HG02678 (cell line): ENCODE measurements around the gene SPHK1.

Experiments used
- ATAC-seq: cut with Tn5 transposase; IDR thresholded peaks from one replicate; pipeline ENCODE4 v1.9.1; 2021; ENCODE audit warnings: mild to moderate bottlenecking, moderate library complexity; ENCODE audit not compliant: unreplicated experiment

Gene SPHK1

DNA sequence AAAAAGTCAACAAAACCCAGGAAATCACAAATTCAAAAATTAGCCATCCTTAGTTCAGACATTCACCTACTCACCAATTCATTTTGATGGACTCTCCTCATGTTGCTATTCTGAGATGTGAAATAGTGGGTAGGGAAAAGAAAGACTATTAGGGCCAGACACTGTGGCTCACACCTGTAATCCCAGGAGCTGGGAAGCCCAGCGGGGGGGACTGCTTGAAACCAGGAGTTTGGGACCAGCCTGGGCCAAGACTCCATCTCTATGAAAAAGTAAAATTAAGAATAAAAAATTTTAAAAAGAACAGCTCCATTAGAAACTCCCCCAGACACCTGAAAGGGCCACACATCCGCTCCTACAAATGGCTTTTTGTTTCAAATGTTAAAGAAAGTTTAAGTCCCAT lies 47.1 kb downstream of the SPHK1 start:
- ATAC-seq: no peak

DNA sequence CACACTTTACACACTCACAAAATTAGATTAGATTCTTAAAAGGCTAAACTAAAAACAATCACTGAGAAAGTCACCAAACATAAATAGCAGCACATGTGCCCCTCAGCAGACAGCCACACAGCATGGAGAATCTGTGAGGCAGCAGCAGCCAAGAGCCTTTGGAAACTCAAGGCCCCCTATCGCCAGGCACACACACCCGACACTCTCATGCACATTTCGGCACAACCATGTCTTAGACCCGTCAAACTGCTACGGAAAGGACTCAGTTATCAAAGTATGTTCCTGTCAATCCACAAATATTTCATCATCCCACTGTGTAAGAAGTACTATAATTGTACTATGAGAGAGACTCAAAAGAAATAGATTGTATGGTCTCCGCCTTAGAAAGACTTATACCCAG lies 47.6 kb downstream of the SPHK1 start:
- ATAC-seq: no peak

DNA sequence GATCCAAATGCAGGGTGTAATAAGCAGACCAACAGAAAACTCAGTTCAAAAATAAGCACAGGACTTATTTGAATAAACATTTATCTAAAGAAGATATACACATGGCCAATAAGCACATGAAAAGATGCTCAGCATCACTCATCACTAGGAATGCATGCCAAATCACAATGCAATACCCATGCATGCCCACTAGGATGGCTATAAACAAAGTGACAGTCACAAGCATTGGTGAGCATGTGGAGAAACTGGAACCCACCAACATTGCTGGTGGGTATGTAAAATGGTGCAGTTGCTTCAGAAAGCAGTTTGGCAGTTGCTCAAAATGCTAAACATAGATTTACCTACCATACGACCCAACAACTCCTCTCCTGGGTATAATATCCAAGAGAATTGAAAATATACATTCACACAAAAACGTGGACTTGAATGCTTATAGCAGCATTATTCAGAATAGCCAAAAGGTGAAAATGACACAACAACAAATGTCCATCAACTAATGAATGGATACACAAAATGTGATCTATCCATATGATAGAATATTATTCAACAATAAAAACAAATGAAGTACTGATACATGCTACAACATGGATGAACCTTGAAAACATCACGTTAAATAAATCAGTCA lies 48.4 kb downstream of the SPHK1 start:
- ATAC-seq: no peak

DNA sequence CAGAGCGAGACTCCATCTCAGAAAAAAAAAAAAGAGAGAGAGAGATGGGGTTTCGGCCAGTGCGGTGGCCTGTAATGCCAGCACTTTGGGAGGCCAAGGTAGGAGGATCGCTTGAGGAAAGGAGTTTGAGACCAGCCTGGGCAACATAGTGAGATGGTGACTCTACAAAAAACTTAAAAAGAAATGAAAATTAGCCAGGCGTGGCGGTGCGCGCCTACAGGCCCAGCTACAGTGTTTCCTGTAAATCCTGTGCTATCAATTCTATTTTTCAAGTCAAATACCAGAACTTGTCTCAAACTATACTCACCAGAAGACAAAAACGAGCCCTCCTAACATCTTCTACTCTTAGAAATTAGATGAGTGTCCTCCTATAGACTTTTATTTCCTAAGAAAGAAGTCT lies 49.3 kb downstream of the SPHK1 start:
- no peak for ATAC-seq

DNA sequence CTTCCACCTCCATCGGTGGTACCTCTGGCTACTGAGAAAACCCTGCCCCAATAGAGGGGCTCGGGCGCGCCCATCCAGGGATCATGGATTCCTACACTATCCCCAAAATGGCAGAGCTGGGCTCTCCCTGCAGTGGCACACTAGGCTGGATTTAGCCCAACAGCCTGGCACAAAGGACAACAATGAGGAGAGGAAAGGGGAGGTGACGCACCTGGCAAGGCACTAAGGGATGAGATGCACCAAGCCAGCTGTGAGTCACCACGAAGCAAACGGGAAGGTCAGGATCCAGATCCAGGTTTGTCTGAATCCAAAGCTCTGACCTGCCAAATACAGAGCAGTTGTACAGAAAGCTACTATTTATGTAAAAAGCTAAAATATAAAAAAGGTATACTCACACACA lies 50.5 kb downstream of the SPHK1 start:
- ATAC-seq: no peak

DNA sequence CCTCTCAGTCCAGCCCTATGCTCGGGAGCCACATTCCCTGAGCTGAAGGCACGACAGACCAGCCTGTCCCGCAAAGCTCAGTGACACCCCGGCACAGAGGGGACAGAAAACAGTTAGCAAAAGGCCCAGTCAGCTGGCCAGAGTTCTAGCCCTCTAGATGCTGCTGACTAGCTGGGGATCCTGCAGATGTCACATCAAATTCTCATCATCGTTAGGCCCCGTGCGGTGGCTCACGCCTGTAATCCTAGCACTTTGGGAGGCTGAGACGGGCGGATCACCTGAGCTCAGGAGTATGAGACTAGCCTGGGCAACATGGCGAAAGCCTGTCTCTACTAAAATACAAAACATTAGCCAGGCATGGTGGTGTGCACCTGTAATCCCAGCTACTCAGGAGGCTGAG lies 51.3 kb downstream of the SPHK1 start:
- ATAC-seq: no peak
